CD4-positive, alpha-beta memory T cell (primary cell): ENCODE results near the gene OGN. TPM values are rescaled to one million over a fixed set of nuclear protein-coding genes. Genes with fewer than 3 reads are reported as not detected.

Experiments used
- CTCF ChIA-PET: fragments of 350-600 bp; sonication (Branson Sonifier 250); formaldehyde crosslinking; loops from one replicate; lab custom pipeline; 2021; ENCODE audit warnings: inconsistent platforms; ENCODE audit not compliant: partially characterized antibody; lab: Charles Lee
- POLR2A ChIA-PET: fragments of 350-600 bp; sonication (Branson Sonifier 250); formaldehyde crosslinking; loops from one replicate; lab custom pipeline; 2021; ENCODE audit not compliant: partially characterized antibody; lab: Charles Lee
- DNase-seq, 5 donors: peaks; one replicate each; pipeline versions ENCODE4 v3.0.0 to v3.0.0-alpha.2; 2020 to 2022; ENCODE audit warnings: mixed read lengths in 1 of 5
- H3K27ac ChIP-seq: one replicate; pipeline ENCODE4 v1.7.0; 2013; ENCODE audit warnings: low read depth, low read length
- H3K27me3 ChIP-seq: 2 replicates; pipeline ENCODE4 v1.7.0; 2013; ENCODE audit warnings: mild to moderate bottlenecking, low read length, moderate library complexity; ENCODE audit not compliant: insufficient read depth
- H3K36me3 ChIP-seq: 2 replicates; pipeline ENCODE4 v1.7.0; 2013; ENCODE audit warnings: mild to moderate bottlenecking, low read length, moderate library complexity; ENCODE audit not compliant: insufficient read depth
- H3K4me1 ChIP-seq: 2 replicates; pipeline ENCODE4 v1.7.0; 2013; ENCODE audit warnings: mild to moderate bottlenecking, low read length, moderate library complexity; ENCODE audit not compliant: insufficient read depth
- H3K4me3 ChIP-seq, 2 donors: one replicate each; pipeline ENCODE4 v1.7.0; 2013; ENCODE audit warnings: low read length in 2 of 2, mild to moderate bottlenecking in 1 of 2
- H3K9me3 ChIP-seq, 2 donors: one replicate each; pipeline ENCODE4 v1.7.0; 2013; ENCODE audit warnings: low read length in 2 of 2, control low read depth in 1 of 2; ENCODE audit not compliant: control insufficient read depth in 1 of 2
- H3K27ac Mint-ChIP-seq, 7 donors: one replicate each; pipeline ENCODE4 v1.8.0; 2020 to 2021; ENCODE audit warnings: mixed read lengths in 7 of 7, mild to moderate bottlenecking in 6 of 7, inconsistent platforms in 3 of 7, moderate library complexity in 3 of 7
- H3K27me3 Mint-ChIP-seq, 2 donors: one replicate each; pipeline ENCODE4 v1.8.0; 2020 to 2021; ENCODE audit warnings: mixed read lengths in 2 of 2
- H3K36me3 Mint-ChIP-seq, 2 donors: one replicate each; pipeline ENCODE4 v1.8.0; 2020 to 2021; ENCODE audit warnings: mixed read lengths in 2 of 2, inconsistent platforms in 1 of 2, mild to moderate bottlenecking in 1 of 2
- H3K4me1 Mint-ChIP-seq, 4 donors: one replicate each; pipeline ENCODE4 v1.8.0; 2020 to 2021; ENCODE audit warnings: mixed read lengths in 4 of 4, mild to moderate bottlenecking in 1 of 4
- H3K4me3 Mint-ChIP-seq, 8 donors: one replicate each; pipeline ENCODE4 v1.8.0; 2020 to 2021; ENCODE audit warnings: mixed read lengths in 8 of 8, mild to moderate bottlenecking in 7 of 8, moderate library complexity in 6 of 8, inconsistent platforms in 3 of 8
- H3K9me3 Mint-ChIP-seq, 8 donors: one replicate each; pipeline ENCODE4 v1.8.0; 2020 to 2021; ENCODE audit warnings: mixed read lengths in 8 of 8, mild to moderate bottlenecking in 5 of 8, inconsistent platforms in 3 of 8, moderate library complexity in 1 of 8
- intact Hi-C: fragments of 100-400 bp; cut with micrococcal nuclease; formaldehyde crosslinking; loops from one replicate; pipeline ENCODE4 v1.15.1; 2023
- polyA plus RNA-seq, 2 donors: library from polyadenylated mRNA; unstranded; fragments of 300-500 nt; fragmentation: Illumina TruSeq; gene quantifications; one replicate each; pipeline ENCODE4 v1.2.3, GENCODE V29; 2021
- total RNA-seq, 2 experiments: library from RNA; stranded (reverse); gene quantifications; one replicate each; pipeline ENCODE4 v1.2.3, GENCODE V29; 2021

OGN gene
- total and polyA plus RNA-seq, 4 experiments from 2014 or later: 0.24 TPM; not detected in 3

GRCh38 chr9:92349771-92350739 is 54.3 kb downstream of the OGN start:
- Histone ChIP-seq H3K36me3 (no peaks in the 10 kb centered on the region), H3K4me1 (no peaks in the 10 kb centered on the region), H3K4me3 (no peak overlapping the region), H3K27me3 (no peaks in the 10 kb centered on the region), H3K9me3 (no peaks in the 10 kb centered on the region), H3K27ac (no peak overlapping the region)
- Mint-ChIP-seq H3K36me3 (peaks cover 3 to 18% of the 10 kb centered on the region in 2 donors), H3K27ac (no peak overlapping the region), H3K4me1 (peaks cover 0 to 2% (median under 1%) of the 10 kb centered on the region in 4 donors), H3K27me3 (no peaks in the 10 kb centered on the region), H3K9me3 (peaks cover 0 to 8% (median 6%) of the 10 kb centered on the region in 8 donors), H3K4me3 (no peak overlapping the region)
- POLR2A ChIA-PET: no interaction called here
- intact Hi-C loops: loop anchor here (10.0 kb wide), 1 partner anchor 95 kb away; no protein-coding TSS in a partner anchor
- CTCF ChIA-PET: no interaction called here
- no peak for DNase-seq

DNA sequence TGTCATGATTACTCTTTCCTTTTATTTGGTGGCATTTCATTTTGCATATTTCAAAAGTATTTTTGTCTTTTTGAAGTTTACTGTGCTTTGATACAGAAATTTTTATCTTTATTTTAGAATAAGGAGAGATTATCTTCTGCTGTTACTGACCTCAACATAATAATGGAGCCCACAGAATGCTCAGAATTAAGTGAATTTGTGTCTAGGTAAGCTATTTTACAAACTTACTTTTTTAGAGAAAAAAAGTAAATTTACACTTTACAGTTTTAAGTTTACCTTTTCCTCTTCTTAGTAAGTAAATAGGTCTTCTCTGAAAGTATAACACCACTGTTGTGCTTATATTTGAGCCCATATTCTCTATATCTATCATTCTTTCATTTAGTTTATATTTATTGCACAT is 58.8 kb downstream of the OGN start:
- Histone ChIP-seq H3K9me3 (no peaks in the 10 kb centered on the region), H3K4me3 (no peak overlapping the region), H3K4me1 (no peaks in the 10 kb centered on the region), H3K36me3 (no peaks in the 10 kb centered on the region), H3K27ac (no peak overlapping the region), H3K27me3 (no peaks in the 10 kb centered on the region)
- ChIA-PET POLR2A (no interaction called here), CTCF (no interaction called here)
- no peak for DNase-seq
- no peak overlapping the region for H3K4me3 Mint-ChIP-seq
- H3K27me3 Mint-ChIP-seq: no peaks in the 10 kb centered on the region
- H3K9me3 Mint-ChIP-seq: peaks cover 0 to 7% (median 4%) of the 10 kb centered on the region in 8 donors
- H3K27ac Mint-ChIP-seq: no peak overlapping the region
- H3K36me3 Mint-ChIP-seq: peaks cover 3 to 12% of the 10 kb centered on the region in 2 donors
- H3K4me1 Mint-ChIP-seq: peaks cover 0 to 2% (median under 1%) of the 10 kb centered on the region in 4 donors
- intact Hi-C loops: loop anchor here (10.0 kb wide), 1 partner anchor 99 kb away; no protein-coding TSS in a partner anchor

DNA sequence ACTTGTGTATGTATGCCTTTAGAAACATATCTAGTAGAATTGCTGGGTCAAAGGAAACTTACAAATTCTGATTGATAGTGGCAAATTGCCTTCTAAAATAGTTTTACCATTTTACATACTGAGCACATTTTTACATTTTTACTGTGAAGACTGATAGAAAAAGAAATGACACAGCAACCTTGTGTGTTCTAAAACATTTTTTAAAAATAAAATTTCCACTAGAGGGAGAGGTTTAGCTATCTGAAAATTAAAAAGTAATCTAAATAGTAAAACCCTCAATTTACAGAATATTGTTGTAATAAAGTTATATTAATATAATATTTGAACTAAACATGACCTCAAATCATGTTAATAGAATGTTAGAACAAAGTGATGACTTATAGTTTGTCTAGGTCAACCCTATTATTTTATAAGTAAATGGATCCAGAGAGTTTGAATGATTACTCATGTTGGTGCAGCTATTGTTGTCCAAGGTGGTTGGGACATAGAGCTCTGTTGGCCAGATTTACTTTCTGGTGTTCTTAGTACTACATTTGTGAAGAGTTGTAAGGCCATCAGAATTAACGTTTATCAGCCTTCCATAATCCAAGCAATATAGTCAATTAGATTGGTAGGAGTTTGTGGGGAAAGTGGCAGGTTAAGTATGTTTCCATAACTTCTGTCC is 61.4 kb downstream of the OGN start:
- peaks cover 0 to 2% (median under 1%) of the 10 kb centered on the region in 4 donors for H3K4me1 Mint-ChIP-seq
- Histone ChIP-seq H3K4me3 (no peak overlapping the region), H3K27me3 (no peaks in the 10 kb centered on the region), H3K4me1 (no peaks in the 10 kb centered on the region), H3K27ac (no peak overlapping the region), H3K9me3 (no peaks in the 10 kb centered on the region), H3K36me3 (no peaks in the 10 kb centered on the region)
- ChIA-PET POLR2A (no interaction called here), CTCF (no interaction called here)
- intact Hi-C loops: loop anchor here (10.0 kb wide), 1 partner anchor 102 kb away; no protein-coding TSS in a partner anchor
- no peak for DNase-seq
- peaks cover 7 to 20% of the 10 kb centered on the region in 2 donors for H3K36me3 Mint-ChIP-seq
- H3K27me3 Mint-ChIP-seq: no peaks in the 10 kb centered on the region
- H3K4me3 Mint-ChIP-seq: no peak overlapping the region
- no peak overlapping the region for H3K27ac Mint-ChIP-seq
- peaks cover 0 to 7% (median 4%) of the 10 kb centered on the region in 8 donors for H3K9me3 Mint-ChIP-seq

DNA sequence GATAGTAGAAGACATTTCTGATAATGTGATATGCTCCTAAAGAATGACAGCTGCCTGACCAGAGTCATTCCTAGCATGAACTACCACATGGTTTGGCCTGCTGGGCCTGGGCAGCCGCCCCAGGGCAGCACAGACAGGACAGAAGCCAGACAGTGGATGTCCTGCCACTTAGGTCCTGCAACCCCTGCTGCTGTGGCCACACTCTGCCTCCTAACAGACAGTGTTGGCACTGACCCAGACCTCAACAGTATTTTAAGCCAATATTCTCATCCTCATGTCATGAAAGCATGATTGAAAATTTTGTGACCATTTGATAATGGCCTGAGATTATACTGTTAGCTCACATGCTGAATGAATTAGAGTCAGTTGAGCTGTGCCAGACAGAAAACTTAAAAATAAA is 62.8 kb downstream of the OGN start:
- Mint-ChIP-seq H3K27ac (no peak overlapping the region), H3K4me3 (no peak overlapping the region), H3K9me3 (peaks cover 0 to 7% (median 4%) of the 10 kb centered on the region in 8 donors), H3K27me3 (no peaks in the 10 kb centered on the region), H3K36me3 (peaks cover 7 to 20% of the 10 kb centered on the region in 2 donors), H3K4me1 (peaks cover 0 to under 1% (median under 1%) of the 10 kb centered on the region in 4 donors)
- DNase-seq: no peak
- ChIA-PET CTCF (no interaction called here), POLR2A (no interaction called here)
- H3K27ac ChIP-seq: no peak overlapping the region
- intact Hi-C loops: loop anchor here (10.0 kb wide), 1 partner anchor 103 kb away; no protein-coding TSS in a partner anchor
- H3K4me3 ChIP-seq: no peak overlapping the region
- H3K36me3 ChIP-seq: no peaks in the 10 kb centered on the region
- no peaks in the 10 kb centered on the region for H3K27me3 ChIP-seq
- no peaks in the 10 kb centered on the region for H3K4me1 ChIP-seq
- H3K9me3 ChIP-seq: no peaks in the 10 kb centered on the region

DNA sequence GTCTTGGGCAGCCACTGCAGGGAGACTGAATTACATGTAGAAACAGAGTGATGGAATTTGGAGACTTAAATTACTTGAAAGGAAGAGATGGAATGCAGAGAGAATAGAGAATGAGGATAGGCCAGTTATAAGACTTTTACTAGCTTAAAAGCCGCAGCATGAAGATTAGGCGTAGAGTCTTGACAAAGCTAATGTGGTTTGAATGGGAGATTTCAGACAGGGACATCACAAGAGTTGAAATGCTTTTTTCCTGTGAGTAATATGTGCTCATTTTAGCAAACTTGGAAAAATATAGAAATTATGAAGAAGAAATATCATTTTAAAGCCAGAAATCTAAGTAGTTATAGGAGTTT is 71.1 kb downstream of the OGN start:
- H3K4me1 ChIP-seq: no peaks in the 10 kb centered on the region
- H3K27ac Mint-ChIP-seq: no peak overlapping the region
- H3K27ac ChIP-seq: no peak overlapping the region
- no peak overlapping the region for H3K4me3 ChIP-seq
- no peaks in the 10 kb centered on the region for H3K4me1 Mint-ChIP-seq
- no peak for DNase-seq
- intact Hi-C loops: no loop called here
- ChIA-PET POLR2A (no interaction called here), CTCF (interaction anchor here (1.1 to 1.8 kb wide), 2 partner anchors 9 to 194 kb away, joined by 5 read pairs; partner anchors contain the start of gene NOL8)
- H3K27me3 ChIP-seq: no peaks in the 10 kb centered on the region
- H3K9me3 Mint-ChIP-seq: no peaks in the 10 kb centered on the region
- H3K36me3 Mint-ChIP-seq: no peaks in the 10 kb centered on the region
- H3K9me3 ChIP-seq: no peaks in the 10 kb centered on the region
- no peaks in the 10 kb centered on the region for H3K27me3 Mint-ChIP-seq
- H3K4me3 Mint-ChIP-seq: no peak overlapping the region
- no peaks in the 10 kb centered on the region for H3K36me3 ChIP-seq

Other genes with a start within 250 kb of the OGN start
- gene IARS1, start 110.9 kb downstream of the OGN start, total RNA-seq: 100 to 1,000 TPM; 109 to 112 TPM
- 10 to 100 TPM; 69.7 to 71.3 TPM for gene IARS1, start 110.9 kb downstream of the OGN start, polyA plus RNA-seq
- 100 to 1,000 TPM in 1 of 2 experiments, 10 to 100 TPM in 1; 93.9 to 104 TPM for gene NOL8, start 79.2 kb downstream of the OGN start, total RNA-seq
- 10 to 100 TPM; 12.3 to 38.7 TPM for gene NOL8, start 79.2 kb downstream of the OGN start, polyA plus RNA-seq
- 1 to 10 TPM in 1 of 2 experiments, under 1 TPM in 1; 0.55 to 4.3 TPM for gene CENPP, start 78.6 kb downstream of the OGN start, total RNA-seq
- gene CENPP, start 78.6 kb downstream of the OGN start, polyA plus RNA-seq: 1 to 10 TPM; 2.4 to 9.5 TPM
- gene OMD, start 19.9 kb upstream of the OGN start, total RNA-seq: not detected
- gene OMD, start 19.9 kb upstream of the OGN start, polyA plus RNA-seq: under 1 TPM; 0.07 to 0.09 TPM
- not detected for gene ASPN, start 77.9 kb upstream of the OGN start, total RNA-seq
- gene ASPN, start 77.9 kb upstream of the OGN start, polyA plus RNA-seq: not detected
- gene ECM2, start 131.4 kb upstream of the OGN start, total RNA-seq: not detected
- not detected for gene ECM2, start 131.4 kb upstream of the OGN start, polyA plus RNA-seq